NCI-H446 treated with DMSO at 0.1 percent for 48 hours (cell line): ENCODE measurements around the gene CEP89.
"Not testable (repeated sequence)": the region's sequence is repeated elsewhere in the genome, so short reads cannot be mapped to it uniquely, and the experiment has no call there.

Experiments
- DNase-seq: peaks from one replicate; lab custom pipeline; 2025; lab: John Stamatoyannopoulos, UW

CEP89 gene

DNA sequence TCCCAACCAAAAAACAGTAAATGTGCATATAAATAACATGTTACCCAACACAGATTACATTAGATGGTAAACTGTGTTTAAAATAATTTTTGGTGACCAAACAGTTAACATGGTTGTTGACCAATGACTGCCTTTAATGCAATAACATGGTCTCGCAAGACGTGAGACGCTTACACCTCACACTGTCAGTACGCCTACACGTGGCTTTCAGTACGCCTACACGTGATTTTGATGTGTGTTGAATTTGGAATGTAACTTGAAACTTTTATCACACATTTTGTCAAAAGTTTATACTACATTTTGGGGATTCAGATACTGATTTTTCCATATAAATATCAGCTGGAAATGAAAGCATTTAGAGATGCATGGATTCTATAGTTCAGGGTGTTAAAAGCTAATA lies 134.2 kb downstream of the CEP89 start:
- no peak for DNase-seq

DNA sequence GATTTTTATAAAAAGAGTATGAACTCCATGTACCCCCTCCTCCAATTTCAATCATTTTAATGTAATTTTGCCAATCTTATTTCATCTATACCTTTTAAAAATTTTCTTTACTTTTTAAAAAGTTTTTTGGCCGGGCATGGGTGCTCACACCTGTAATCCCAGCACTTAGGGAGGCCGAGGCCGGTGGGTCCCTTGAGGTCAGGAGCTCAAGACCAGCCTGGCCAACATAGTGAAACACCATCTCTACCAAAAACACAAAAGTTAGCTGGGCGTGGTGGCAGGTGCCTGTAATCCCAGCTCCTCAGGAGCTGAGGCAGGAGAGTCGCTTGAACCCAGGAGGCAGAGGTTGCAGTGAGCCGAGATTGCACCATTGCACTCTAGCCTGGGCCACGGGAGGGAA lies 138.4 kb downstream of the CEP89 start:
- DNase-seq, result not testable (repeated sequence)

DNA sequence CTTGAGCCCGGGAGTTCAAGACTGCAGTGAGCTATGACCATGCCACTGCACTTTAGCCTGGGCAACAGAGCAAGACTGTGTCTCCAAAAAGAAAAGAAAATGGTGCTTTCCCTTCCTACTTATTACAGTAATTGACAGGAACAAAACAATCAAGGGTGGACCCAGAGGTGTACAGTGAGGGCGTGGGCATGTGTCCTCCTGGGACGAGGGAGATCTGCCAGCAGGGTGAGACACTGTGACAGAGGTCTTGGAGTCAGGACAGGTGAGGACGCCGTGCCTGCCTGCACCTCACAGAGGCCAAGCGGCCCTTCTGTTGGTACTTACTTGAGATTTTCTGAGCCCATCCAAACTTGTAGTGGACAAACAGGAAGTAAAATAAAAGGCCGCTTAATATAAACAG lies 138.9 kb downstream of the CEP89 start:
- not testable (repeated sequence) for DNase-seq

DNA sequence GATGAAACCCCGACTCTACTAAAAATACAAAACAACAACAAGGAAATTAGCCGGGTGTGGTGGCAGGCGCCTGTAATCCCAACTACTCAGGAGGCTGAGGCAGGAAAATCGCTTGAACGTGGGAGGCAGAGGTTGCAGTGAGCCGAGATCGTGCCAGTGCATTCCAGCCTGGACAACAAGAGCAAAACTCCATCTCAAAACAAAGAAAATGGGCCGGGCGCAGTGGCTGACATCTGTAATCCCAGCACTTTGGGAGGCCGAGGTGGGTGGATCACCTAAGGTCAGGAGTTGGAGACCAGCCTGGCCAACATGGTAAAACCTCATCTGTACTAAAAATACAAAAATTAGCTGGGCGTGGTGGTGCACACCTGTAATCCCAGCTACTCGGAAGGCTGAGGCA lies 139.7 kb downstream of the CEP89 start:
- DNase-seq, result not testable (repeated sequence)

DNA sequence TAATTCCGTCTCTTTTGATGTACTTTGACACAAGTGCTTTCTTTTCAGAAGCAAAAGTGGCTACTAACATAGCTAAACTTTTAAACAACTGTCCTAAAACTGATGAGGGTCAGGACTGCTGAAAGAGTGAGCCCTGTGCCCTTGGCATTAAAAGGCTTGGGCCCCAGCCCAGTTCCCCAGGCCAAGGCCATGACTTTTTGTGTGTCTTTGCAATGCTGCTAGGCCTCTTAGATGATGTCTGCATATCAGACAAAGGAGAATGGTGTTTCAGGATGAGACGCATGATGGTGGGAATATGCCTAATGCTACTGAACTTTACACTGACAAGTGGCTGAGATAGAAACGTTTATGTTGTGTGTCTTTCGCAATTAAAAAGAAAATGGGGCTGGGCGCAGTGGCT lies 140.1 kb downstream of the CEP89 start:
- DNase-seq, result no peak

DNA sequence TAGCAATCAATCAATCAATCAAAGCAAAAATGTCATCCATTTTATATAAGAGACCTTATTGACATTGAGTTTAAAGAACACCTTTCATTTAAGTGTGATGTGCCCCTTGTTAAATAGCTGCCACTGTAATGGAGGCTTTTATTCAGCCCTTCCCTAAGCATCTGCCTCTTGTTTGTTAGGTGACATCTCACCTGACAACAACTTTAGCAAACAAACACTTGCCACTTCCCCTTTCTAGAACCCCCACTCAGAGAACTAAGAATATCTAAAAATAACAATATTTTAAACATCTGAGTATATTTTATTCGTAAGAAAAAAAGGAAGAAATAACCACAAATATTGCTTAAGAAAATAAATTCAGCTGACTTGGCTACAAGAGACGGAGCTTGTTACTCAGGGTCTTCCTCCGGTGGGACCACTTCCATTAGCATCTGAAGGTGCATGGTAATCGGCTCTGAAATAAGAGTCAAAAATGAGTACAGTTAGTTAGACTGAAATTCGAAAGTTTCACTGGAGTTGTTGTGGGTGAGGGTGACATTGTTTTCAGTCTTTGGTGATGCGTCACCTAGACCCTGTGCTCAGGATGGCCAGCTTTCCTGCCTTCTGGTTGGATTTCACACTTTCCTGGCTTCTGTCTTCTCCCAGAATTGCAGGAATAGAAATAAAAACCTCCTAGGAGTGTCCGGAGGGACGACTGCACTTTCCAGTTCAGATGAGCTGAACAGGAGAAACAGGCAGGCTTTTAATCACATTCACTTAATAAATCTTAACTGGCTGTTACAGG lies 141.3 kb downstream of the CEP89 start:
- no peak for DNase-seq

DNA sequence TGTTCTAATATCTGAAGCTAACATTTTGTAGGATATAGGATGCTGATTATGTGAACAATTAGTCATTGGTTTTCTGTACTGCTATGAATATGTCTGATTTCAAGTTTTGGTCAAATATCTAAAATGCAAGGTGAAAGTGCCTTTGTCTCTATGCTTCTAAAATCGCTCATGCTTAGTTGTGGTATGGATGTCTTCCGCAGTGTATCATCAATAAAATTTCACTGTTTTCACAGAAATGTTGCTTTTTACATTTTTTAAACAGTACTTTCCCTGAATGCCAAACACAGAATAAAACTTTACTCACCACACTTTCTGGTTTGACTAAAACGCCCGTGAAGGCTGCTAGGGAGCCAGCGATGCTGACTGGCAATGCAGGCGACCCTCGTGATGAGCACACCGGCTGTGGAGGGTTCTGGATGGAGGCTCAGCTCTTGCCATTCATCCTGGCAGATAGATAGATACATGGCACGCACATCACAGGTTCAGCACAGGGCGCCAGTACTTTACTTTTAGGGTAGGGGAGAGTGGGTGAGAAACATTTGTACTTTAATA lies 142.3 kb downstream of the CEP89 start:
- no peak for DNase-seq

DNA sequence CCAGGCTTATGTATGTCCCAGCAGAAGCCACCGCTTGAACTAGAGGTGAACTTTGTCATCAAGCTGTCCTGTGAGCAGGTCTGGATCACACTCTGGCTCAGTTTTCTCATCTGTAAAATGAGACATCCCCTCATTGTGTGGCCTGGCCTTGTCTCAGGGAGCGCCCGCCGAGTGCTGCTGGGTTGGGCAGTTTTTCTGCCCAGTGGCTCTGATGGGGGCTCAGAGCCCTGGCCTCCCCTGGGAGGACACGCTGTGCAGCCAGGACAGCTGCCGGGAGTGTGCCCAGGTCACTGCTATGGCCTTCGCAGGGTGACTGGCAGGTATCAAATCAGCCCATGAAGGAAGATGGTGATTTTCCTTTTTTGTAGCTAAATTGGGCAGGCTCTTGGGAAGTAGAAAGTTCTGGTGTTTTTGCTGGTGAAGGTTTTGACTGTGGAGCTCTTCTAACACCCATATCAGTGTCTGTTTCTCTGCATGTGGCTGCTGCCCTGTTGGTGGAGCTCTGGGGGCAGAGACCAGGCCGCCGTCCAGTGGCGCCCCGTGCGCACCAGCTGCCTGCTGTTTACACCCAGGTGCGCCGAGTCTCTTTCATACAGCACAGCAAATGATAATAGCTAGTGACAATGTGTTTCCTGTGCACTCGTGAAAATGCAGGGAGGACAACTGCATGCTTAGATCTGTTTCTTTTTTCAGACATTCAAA lies 143.0 kb downstream of the CEP89 start:
- no peak for DNase-seq

DNA sequence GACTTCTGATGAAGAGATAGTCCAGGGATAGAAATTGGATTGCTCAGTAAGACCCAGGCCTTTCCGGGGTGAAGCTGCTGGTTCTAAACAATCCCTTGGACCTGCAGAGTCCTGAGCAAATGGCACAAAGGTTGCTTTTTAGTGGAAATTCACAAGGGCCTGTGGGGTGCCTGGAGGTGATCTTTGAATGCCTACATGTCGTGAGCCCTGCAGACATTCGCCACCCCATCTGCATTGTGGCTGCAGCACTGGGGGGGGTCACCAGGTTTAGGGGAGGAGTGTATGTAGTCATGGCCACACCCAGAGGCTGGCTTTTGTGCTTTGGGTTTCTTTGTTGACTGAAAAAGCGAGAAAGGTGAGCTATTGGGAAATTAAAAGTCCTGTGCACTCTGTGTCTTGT lies 143.6 kb downstream of the CEP89 start:
- no peak for DNase-seq
